Measurements from ENCODE around the gene AMN.
A peak's percentile ranks its signal among the peaks of the same experiment; 100 is the strongest.
"Not testable (repeated sequence)": the region's sequence is repeated elsewhere in the genome, so short reads cannot be mapped to it uniquely, and the experiment has no call there.

Gene AMN

DNA sequence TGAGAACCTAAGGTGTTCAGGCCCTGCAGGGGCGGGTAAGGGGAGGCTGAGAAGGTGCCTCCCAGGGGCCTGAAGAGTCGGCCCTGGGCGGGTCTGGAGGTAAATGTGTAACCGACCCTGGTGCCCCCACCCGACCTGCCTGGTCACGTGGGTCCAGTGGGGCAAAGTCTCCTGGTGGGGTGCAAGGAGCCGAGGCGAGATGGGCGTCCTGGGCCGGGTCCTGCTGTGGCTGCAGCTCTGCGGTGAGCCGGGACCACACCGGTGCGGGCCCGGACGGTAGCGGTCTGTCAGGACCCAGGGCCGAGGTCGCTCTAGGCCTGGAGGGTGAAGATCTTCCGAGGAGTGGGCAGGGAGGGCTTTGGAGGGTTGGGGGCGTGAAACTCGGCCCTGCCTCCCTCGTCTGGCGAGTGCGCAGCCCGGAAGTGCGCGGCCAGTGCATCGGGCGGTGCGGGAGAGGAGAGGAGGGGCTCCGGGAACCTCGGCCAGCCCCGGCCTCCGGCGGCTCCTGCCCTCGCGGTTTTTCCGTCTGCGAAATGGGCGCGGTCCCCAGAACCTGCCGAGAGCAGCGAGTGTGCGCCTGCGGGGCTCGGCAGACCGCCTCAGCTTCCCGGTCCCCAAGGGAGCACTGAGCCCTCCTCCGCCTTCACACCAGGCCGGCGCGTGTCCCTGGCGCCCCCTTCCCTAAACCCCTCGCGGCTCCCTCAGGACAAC lies at the start of gene AMN:
TSS of gene AMN (plus strand) at position 174 of the 711 bp plus-strand sequence. CDS start at position 200, 26 bp downstream.
- peak; percentile 53 for DNase-seq

DNA sequence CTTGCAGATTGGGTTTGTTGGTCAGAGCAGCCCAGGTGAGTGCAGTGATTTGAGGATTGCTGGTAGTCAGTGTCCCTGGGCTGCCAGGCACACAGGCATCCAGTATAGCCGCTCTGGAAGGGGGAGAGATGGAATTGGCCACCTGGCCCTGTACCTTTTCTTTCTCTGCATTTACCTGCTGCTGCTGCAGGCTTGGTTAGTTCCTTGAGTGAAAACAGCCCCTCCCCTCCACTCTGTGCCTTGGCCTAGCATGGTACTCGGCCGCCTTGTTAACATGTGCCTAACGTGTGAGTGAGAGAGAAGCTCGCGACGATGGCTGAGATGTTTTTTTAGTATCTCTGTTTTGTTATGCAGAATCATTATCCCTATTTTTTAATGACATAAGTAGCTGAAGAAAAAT lies 49.3 kb upstream of the AMN start:
- DNase-seq, result no peak

GRCh38 chr14:102873546-102874061 lies 48.9 kb upstream of the AMN start:
- DNase-seq, result no peak

DNA sequence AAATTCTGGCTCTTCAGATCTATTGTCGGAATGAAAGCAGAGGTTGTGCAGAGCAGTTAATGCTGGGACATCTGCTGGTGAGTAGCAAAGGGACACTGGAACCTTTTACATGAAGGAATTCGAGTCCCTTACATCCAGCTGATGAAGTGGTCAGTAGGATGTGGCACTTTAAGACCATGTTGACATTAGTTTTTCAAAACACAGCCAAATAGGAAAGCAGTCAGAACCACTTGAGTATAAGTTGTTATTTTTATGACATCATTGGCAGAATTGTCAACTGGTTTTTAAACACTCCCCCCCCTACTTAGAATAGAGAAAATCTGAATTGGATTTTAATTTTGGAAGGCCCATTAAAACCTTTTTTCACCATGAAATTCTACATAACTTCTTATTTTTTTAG lies 46.8 kb upstream of the AMN start:
- DNase-seq, result no peak

GRCh38 chr14:102877511-102877910 lies 45.0 kb upstream of the AMN start:
- DNase-seq, result not testable (repeated sequence)

DNA sequence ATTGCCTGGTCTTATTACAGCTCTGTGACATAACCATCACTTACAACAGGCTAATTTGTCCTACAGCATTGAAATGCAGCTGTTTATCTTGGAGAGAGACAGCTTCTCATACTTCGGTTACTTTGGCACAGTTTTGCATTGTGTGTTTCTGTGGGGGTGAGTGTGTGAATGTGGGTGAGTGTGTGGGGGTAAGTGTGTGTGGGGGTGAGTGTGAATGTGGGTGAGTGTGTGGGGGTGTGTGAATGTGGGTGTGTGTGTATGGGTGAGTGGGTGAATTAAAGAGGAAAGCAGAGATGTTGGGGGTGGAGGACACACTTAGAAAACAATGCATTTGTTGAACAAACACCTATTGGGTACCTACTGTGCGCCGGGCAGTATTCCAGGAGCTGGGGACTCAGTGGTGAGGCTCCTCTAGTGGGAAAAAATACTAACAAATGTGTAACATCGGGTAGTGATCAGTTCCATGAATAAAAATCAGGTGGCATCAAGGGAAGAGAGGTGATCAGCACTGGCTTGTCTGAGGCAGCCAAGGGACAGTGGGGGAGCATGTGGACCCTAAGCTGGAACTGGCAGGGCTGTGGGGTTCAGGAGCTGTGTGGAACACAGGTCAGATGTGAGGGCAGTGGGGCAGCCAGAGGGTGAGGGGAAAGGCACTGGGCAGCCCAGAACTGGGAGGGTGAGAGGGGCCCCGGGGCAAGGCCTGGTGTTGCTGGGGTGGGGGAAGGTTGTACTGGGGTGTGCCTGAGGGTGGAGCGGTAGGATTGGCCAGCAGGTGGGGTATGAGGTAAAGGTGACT lies 44.1 kb upstream of the AMN start:
- DNase-seq, result no peak

DNA sequence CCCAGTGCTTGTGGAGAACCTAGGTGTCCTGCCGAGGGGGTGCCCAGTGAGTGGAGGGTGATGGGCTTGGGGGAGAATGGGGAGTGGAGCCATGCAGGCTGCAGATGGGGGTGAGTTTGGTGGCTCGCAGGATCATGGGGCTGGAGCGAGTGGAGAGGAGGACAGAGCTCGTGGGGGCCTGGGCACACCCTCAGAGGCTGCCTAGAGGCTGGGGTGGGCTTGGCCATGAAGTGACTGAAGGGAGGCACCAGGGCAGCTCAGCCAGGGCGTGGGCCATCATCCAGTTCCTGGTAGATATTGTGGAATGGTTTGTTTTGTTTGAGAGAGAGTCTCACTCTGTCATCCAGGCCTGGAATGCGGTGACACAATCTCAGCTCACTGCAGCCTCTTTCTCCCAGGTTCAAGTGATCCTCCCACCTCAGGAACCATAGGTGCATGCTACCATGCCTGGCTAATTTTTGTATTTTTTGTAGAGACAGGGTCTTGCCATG lies 43.4 kb upstream of the AMN start:
- no peak for DNase-seq

- DNase-seq, result no peak
Observed at GRCh38 chr14:102882226-102882906, 40.1 kb upstream of the AMN start.

- DNase-seq, result no peak
Observed at GRCh38 chr14:102883089-102883541, 39.3 kb upstream of the AMN start.

DNA sequence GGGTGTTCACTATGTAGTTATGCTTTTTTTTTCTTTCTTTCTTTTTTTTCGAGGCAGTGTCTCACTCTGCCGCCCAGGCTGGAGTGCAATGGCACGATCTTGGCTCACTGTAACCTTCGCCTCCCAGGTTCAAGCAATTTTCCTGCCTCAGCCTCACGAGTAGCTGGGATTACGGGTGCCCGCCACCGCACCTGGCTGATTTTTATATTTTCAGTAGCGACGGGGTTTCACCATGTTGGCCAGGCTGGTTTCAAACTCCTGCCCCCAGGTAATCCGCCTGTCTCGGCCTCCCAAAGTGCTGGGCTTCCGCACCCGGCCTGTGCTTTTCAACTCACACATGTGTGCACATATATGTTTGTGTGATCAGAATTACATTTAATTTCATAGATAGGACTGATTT lies 38.9 kb upstream of the AMN start:
- DNase-seq, result no peak

DNA sequence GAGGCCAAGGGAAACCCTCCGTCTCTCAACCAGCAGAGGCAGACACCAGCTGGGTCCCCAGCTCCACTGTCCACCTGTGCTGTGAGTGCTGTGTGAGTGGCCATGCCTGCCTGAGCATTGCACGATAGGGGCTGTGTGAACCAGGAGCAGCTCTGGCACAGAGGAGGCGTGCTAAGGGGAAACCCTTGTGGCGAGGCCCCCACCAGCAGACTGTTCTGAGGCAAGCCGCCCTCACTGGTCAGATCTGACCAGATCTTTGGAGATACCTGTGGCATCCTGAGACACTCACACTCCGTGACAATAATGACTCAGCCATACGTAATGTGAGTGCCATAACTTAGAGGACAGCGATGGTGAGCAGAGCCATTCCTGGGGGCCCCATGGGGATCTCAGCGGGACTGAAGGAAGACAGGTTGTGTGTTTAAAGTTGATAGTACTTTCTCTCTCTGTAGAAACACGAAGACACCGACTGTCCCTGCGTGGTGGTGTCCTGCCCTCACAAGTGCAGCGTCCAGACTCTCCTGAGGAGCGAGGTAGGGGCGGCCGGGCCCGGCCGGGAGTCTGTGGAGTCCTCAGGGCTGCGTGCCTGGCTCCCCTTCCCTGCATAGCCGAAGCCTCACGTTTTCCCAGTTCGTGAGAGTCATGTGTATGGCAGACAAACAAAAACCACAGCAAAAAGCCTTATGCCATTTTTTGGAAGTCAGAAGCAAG lies 36.6 kb upstream of the AMN start:
- DNase-seq, result no peak

- no peak for DNase-seq
Observed at GRCh38 chr14:102888748-102889147, 33.7 kb upstream of the AMN start.

GRCh38 chr14:102889615-102890014 lies 32.8 kb upstream of the AMN start:
- no peak for DNase-seq

GRCh38 chr14:102891111-102891510 lies 31.4 kb upstream of the AMN start:
- DNase-seq, result no peak

DNA sequence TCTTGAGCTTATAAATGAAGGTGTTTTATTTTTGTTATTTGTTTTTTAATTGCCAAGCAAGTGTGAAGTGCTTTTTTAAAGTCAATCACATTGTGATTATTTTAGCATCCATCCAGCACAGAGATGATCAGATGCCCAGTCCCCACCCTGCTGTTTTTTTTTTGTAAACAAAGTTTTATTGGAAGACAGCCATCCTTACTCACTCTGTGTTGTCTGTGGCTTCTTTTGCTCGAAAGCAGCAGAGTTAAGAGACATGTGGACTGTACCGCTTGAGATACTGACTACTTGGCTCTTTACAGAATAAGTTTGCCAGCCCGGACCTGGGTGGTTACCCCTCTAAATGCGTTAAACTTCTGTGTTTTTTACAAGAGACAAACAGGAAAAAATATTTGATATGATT lies 30.9 kb upstream of the AMN start:
- DNase-seq, result no peak

DNA sequence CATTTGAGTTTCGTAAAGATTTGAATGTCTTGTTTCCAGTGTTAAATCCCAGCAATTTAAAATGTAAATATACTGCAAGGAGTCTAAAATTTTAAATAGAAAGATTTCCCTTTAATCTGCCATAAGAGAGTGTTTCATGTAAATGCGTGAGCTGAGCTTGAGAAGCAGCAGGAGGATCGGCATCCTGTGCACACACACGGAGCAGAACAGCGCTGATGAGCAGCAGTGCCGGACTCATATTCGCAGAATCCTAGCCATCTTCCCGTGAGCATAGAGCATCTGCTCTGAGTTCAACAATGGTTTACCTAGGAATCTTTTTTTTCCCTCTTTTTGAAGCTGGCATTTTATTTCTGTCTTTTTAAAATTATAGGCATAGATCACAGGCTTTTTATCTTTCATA lies 29.8 kb upstream of the AMN start:
- no peak for DNase-seq

GRCh38 chr14:102893452-102893851 lies 29.0 kb upstream of the AMN start:
- DNase-seq, result no peak

DNA sequence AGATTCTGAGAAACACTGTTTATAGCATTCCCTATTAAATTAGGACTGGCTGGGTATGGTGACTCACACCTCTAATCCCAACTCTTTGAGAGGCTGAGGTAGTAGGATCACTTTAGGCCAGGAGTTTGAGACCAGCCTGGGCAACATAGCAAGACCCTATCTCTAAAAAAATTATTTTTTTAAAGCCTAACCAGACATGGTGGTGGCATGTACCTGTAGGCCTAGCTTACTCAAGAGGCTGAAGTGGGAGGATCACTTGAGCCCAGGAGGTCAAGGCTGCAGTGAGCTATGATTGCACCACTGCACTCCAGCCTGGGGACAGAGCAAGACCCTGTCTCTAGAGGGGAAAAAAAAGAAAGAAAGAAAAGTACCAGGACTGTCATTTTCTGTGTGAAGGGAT lies 25.7 kb upstream of the AMN start:
- DNase-seq, result not testable (repeated sequence)

DNA sequence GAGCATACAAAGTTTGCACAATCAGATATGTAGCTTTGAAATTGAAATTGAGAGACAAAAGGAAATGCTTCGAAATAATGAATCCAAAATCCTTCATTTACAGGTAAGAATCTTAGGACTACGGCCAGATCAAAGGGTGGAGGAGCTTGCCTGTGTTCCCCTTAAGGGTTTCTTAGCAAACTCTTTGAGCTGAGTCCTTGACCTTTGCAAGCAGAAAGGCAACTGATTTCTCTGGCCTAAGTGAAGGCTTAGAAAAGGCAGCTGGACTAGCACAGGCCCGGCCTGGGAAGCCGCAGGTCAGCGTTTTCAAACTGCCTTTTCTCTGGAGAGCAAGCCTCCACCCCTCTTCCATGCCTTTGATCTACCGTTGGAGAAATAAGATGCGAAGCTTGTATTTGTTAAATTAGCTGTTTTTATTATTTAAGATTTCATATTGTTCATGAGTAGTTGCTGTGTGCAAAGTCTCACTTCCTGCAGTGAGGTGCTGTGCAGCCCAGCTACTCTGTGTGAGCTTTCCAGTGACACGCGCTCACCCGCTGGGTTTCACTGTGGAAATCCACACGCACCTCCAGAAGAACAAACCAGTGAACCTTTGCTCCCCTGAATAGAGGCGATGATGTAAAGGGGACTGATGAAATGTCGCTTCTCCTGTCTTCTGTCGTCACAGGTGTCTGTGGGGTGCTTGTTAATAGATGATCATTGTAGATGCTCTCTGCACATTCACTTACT lies 25.0 kb upstream of the AMN start:
- no peak for DNase-seq

DNA sequence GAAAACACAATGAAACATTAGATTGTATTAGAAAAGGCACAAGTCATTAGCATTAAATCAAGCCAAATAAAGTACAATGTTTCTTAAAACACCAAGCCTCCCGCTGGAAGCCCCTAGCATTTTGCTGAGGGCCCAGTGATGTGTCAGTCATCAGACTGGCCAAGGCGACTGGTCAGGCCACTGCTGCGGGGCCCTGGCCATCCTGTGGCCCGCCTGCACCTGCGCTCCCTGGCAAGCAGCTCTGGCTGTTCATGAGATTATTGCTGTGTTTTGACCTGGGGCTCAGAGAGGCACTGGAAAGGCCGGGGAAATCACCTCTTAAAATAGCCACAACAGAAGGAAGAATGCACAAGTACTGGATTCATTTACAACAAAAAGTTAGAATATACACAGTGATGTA lies 24.2 kb upstream of the AMN start:
- DNase-seq, result no peak

GRCh38 chr14:102898776-102899515 lies 23.5 kb upstream of the AMN start:
- DNase-seq, result no peak

Data from hematopoietic multipotent progenitor cell treated with erythropoietin and hydrocortisone succinate and interleukin-3 and kit ligand, for 6 days (in vitro differentiated cells).